ENCODE measurements around the gene SP140L.

GRCh38 chr2:230347659-230348305 is 20.8 kb downstream of the SP140L start:
- peak in 2 of 3 donors; percentile 50 to 68 for TF ChIP-seq POLR2AphosphoS5 (IDR thresholded peaks at IDR 0.05)
- no peak for TF ChIP-seq CTCF (IDR thresholded peaks at IDR 0.05 in 8 of 11, conservative IDR thresholded peaks at IDR 0.05 in 3 of 11)
